Spinal cord (tissue), 10 donors: Measurements from ENCODE around the gene IL1RAPL2. TPM values are rescaled to one million over a fixed set of nuclear protein-coding genes. Genes with fewer than 3 reads are reported as not detected.
"Not testable (repeated sequence)": the region's sequence is repeated elsewhere in the genome, so short reads cannot be mapped to it uniquely, and the experiment has no call there.

Experiments
- DNase-seq, 6 donors: peaks; one replicate each; pipeline versions ENCODE4 v3.0.0 to v3.0.0-alpha.2; 2013 to 2015; ENCODE audit warnings: low spot score in 6 of 6, low read depth in 4 of 6
- H3K27ac ChIP-seq: one replicate; pipeline ENCODE4 v1.5.1; 2013; ENCODE audit warnings: low read depth, low read length, control low read depth
- H3K27me3 ChIP-seq: one replicate; pipeline ENCODE4 v1.6.1; 2013; ENCODE audit warnings: low read length; ENCODE audit not compliant: control insufficient read depth, insufficient read depth
- H3K36me3 ChIP-seq: one replicate; pipeline ENCODE4 v1.6.1; 2013; ENCODE audit warnings: low read length; ENCODE audit not compliant: control insufficient read depth, insufficient read depth
- H3K4me1 ChIP-seq: one replicate; pipeline ENCODE4 v1.6.1; 2013; ENCODE audit warnings: low read length; ENCODE audit not compliant: control insufficient read depth, insufficient read depth
- H3K4me3 ChIP-seq: one replicate; pipeline ENCODE4 v1.5.1; 2013; ENCODE audit warnings: low read depth, low read length, control low read depth
- H3K9me3 ChIP-seq: one replicate; pipeline ENCODE4 v1.6.1; 2013; ENCODE audit warnings: low read length; ENCODE audit not compliant: control insufficient read depth, insufficient read depth
- WGBS: methylation state at CpG from one replicate; pipeline ENCODE4 v1.1.5; 2013; ENCODE audit warnings: missing lambda C conversion rate; ENCODE audit not compliant: insufficient coverage; 5-methylcytosine and 5-hydroxymethylcytosine counted together
- polyA plus RNA-seq, 2 donors: library from polyadenylated mRNA; unstranded; fragments of 120-200 nt; gene quantifications; one replicate each; pipeline ENCODE4 v1.2.1, GENCODE V29; 2013; ENCODE audit not compliant: insufficient read length in 2 of 2
- total RNA-seq, 2 donors: library from RNA; depleted of rRNA in 1 of 2; stranded (reverse); fragments of 120-200 nt in 1 of 2; fragments of >200 nt in 1 of 2; gene quantifications; one replicate each; pipeline versions ENCODE4 v1.2.3 to v1.2.4, GENCODE V29; 2013 to 2014
- donor health status: healthy.

IL1RAPL2 gene
- total and polyA plus RNA-seq, 4 donors, result 0.90 to 3.0 (median 1.3) TPM

GRCh38 chrX:105684288-105684687 lies 1118.3 kb downstream of the IL1RAPL2 start:
- 77% methylated on average over 7 of the region's 7 CpGs for WGBS
- H3K4me3 ChIP-seq, DNase-seq, H3K36me3 ChIP-seq, H3K4me1 ChIP-seq, H3K27me3 ChIP-seq, H3K27ac ChIP-seq, H3K9me3 ChIP-seq: not testable (repeated sequence)

- Histone ChIP-seq H3K9me3 (no peaks in the 10 kb centered on the region), H3K4me1 (no peaks in the 10 kb centered on the region), H3K27ac (no peak overlapping the region), H3K4me3 (no peak overlapping the region), H3K36me3 (no peaks in the 10 kb centered on the region), H3K27me3 (peaks cover 6% of the 10 kb centered on the region)
- DNase-seq, result no peak
- no CpG with 5 or more reads among the region's 1 CpG for WGBS
Observed at GRCh38 chrX:105694839-105695238, 1128.8 kb downstream of the IL1RAPL2 start.

GRCh38 chrX:105695451-105695850 lies 1129.5 kb downstream of the IL1RAPL2 start:
- peaks cover 6% of the 10 kb centered on the region for H3K27me3 ChIP-seq
- WGBS, result no CpG with 5 or more reads among the region's 1 CpG
- H3K4me1 ChIP-seq, result no peaks in the 10 kb centered on the region
- H3K27ac ChIP-seq, result no peak overlapping the region
- H3K4me3 ChIP-seq, result no peak overlapping the region
- no peaks in the 10 kb centered on the region for H3K9me3 ChIP-seq
- no peak for DNase-seq
- no peaks in the 10 kb centered on the region for H3K36me3 ChIP-seq

GRCh38 chrX:105696870-105697269 lies 1130.9 kb downstream of the IL1RAPL2 start:
- no peaks in the 10 kb centered on the region for H3K36me3 ChIP-seq
- no peaks in the 10 kb centered on the region for H3K9me3 ChIP-seq
- H3K4me3 ChIP-seq, result no peak overlapping the region
- no CpG with 5 or more reads among the region's 2 CpGs for WGBS
- peaks cover 6% of the 10 kb centered on the region for H3K27me3 ChIP-seq
- DNase-seq, result no peak
- H3K27ac ChIP-seq, result no peak overlapping the region
- no peaks in the 10 kb centered on the region for H3K4me1 ChIP-seq

GRCh38 chrX:105697984-105698781 lies 1132.2 kb downstream of the IL1RAPL2 start:
- Histone ChIP-seq H3K27me3 (peaks cover 6% of the 10 kb centered on the region), H3K4me1 (no peaks in the 10 kb centered on the region), H3K36me3 (no peaks in the 10 kb centered on the region), H3K27ac (no peak overlapping the region), H3K4me3 (no peak overlapping the region), H3K9me3 (no peaks in the 10 kb centered on the region)
- no CpG with 5 or more reads among the region's 2 CpGs for WGBS
- DNase-seq, result no peak

GRCh38 chrX:105700331-105700730 lies 1134.3 kb downstream of the IL1RAPL2 start:
- WGBS, result no CpG with 5 or more reads among the region's 1 CpG
- no peak for DNase-seq
- Histone ChIP-seq H3K4me1 (no peaks in the 10 kb centered on the region), H3K9me3 (no peaks in the 10 kb centered on the region), H3K36me3 (no peaks in the 10 kb centered on the region), H3K27ac (no peak overlapping the region), H3K4me3 (no peak overlapping the region), H3K27me3 (peaks cover 6% of the 10 kb centered on the region)

- Histone ChIP-seq H3K4me3 (no peak overlapping the region), H3K27ac (no peak overlapping the region), H3K9me3 (no peaks in the 10 kb centered on the region), H3K27me3 (peaks cover 9% of the 10 kb centered on the region), H3K4me1 (no peaks in the 10 kb centered on the region), H3K36me3 (no peaks in the 10 kb centered on the region)
- DNase-seq, result peak in 2 of 6 donors; percentile 2 to 72
- WGBS, result no CpG with 5 or more reads among the region's 3 CpGs
Observed at GRCh38 chrX:105701310-105702052, 1135.5 kb downstream of the IL1RAPL2 start.

GRCh38 chrX:105703876-105704275 lies 1137.9 kb downstream of the IL1RAPL2 start:
- no peaks in the 10 kb centered on the region for H3K36me3 ChIP-seq
- no peak for DNase-seq
- WGBS, result no CpG with 5 or more reads among the region's 2 CpGs
- H3K4me3 ChIP-seq, result no peak overlapping the region
- H3K4me1 ChIP-seq, result no peaks in the 10 kb centered on the region
- H3K27ac ChIP-seq, result no peak overlapping the region
- peaks cover 6% of the 10 kb centered on the region for H3K27me3 ChIP-seq
- H3K9me3 ChIP-seq, result no peaks in the 10 kb centered on the region

- no peaks in the 10 kb centered on the region for H3K4me1 ChIP-seq
- DNase-seq, result no peak
- H3K27ac ChIP-seq, result no peak overlapping the region
- no peaks in the 10 kb centered on the region for H3K9me3 ChIP-seq
- H3K36me3 ChIP-seq, result no peaks in the 10 kb centered on the region
- WGBS, result no CpG with 5 or more reads among the region's 1 CpG
- no peak overlapping the region for H3K4me3 ChIP-seq
- peaks cover 10% of the 10 kb centered on the region for H3K27me3 ChIP-seq
Observed at GRCh38 chrX:105706041-105706440, 1140.0 kb downstream of the IL1RAPL2 start.

GRCh38 chrX:105711805-105712204 lies 1145.8 kb downstream of the IL1RAPL2 start:
- H3K36me3 ChIP-seq, result no peaks in the 10 kb centered on the region
- no peaks in the 10 kb centered on the region for H3K4me1 ChIP-seq
- no peak overlapping the region for H3K4me3 ChIP-seq
- H3K27ac ChIP-seq, result no peak overlapping the region
- H3K9me3 ChIP-seq, result no peaks in the 10 kb centered on the region
- DNase-seq, result no peak
- peaks cover 11% of the 10 kb centered on the region for H3K27me3 ChIP-seq
